ENCODE measurements around the gene C17orf100. TPM values are rescaled to one million over a fixed set of nuclear protein-coding genes. Genes with fewer than 3 reads are reported as not detected.

The C17orf100 gene
- total and polyA plus RNA-seq, 9 of the 15 experiments (the other 6 are each of a cell fraction or from before 2014, with no cell fraction given) = 0.04 to 1.7 (median 0.43) TPM

- no peak for TF ChIP-seq ID3 (CRISPR knock-in tag; IDR thresholded peaks at IDR 0.05)
- TF ChIP-seq ID3 (tag; IDR thresholded peaks at IDR 0.05) = no peak
- TF ChIP-seq ZBTB34 (CRISPR knock-in tag; IDR thresholded peaks at IDR 0.05) = no peak
- TF ChIP-seq CREB3L1 (IDR thresholded peaks at IDR 0.05; ENCODE audit: borderline replicate concordance, low read depth) = 0 out of 2 replicates have a peak, but pooled peaks have one; percentile 59
- TF ChIP-seq ATF1 (CRISPR knock-in tag; IDR thresholded peaks at IDR 0.05) = no peak
- peak; percentile 61 for TF ChIP-seq ATF1 (tag; IDR thresholded peaks at IDR 0.05)
- TF ChIP-seq, protein P1, sequence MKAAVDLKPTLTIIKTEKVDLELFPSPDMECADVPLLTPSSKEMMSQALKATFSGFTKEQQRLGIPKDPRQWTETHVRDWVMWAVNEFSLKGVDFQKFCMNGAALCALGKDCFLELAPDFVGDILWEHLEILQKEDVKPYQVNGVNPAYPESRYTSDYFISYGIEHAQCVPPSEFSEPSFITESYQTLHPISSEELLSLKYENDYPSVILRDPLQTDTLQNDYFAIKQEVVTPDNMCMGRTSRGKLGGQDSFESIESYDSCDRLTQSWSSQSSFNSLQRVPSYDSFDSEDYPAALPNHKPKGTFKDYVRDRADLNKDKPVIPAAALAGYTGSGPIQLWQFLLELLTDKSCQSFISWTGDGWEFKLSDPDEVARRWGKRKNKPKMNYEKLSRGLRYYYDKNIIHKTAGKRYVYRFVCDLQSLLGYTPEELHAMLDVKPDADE (conservative IDR thresholded peaks at IDR 0.05; ENCODE audit: control insufficient read depth, low read depth, low read length) = 0 out of 2 replicates have a peak, but pooled peaks have one; percentile 31
- TF ChIP-seq HEY1 (CRISPR knock-in tag; IDR thresholded peaks at IDR 0.05; ENCODE audit: borderline replicate concordance) = no peak
- no peak; the same call in 1 of the 2 replicates for TF ChIP-seq CREB3 (tag; conservative IDR thresholded peaks at IDR 0.05; ENCODE audit: low read depth)
- TF ChIP-seq KDM4B (IDR thresholded peaks at IDR 0.05; ENCODE audit: borderline replicate concordance in 2 of 2, low read depth in 1 of 2) = peak in 1 of 2 experiments; percentile 73; a peak in 1 of 4 replicates
- peak; percentile 93 for TF ChIP-seq GABPA (tag; conservative IDR thresholded peaks at IDR 0.05; ENCODE audit: low read depth)
- peak; percentile 75 for TF ChIP-seq RBFOX2 (IDR thresholded peaks at IDR 0.05; ENCODE audit: low read depth, low read length)
- TF ChIP-seq ATF6 (CRISPR knock-in tag; IDR thresholded peaks at IDR 0.05) = 0 out of 2 replicates have a peak, but pooled peaks have one; percentile 48
- peak; percentile 46; the same call in 1 of the 2 replicates for TF ChIP-seq ATF7 (IDR thresholded peaks at IDR 0.05)
- TF ChIP-seq POU5F1 (IDR thresholded peaks at IDR 0.05; ENCODE audit: borderline replicate concordance, low read depth, low read length, partially characterized antibody) = no peak
- no peak for TF ChIP-seq MYNN (IDR thresholded peaks at IDR 0.05)
- TF ChIP-seq MYNN (CRISPR knock-in tag; IDR thresholded peaks at IDR 0.05) = no peak
Observed at GRCh38 chr17:6651354-6651918, at the start of gene C17orf100, which contains the start of gene MED31 (continued).

All from K562 (cell line).